ENCODE measurements around the gene IFI35. TPM values are rescaled to one million over a fixed set of nuclear protein-coding genes. Genes with fewer than 3 reads are reported as not detected.

IFI35 gene
- total and polyA plus RNA-seq, 9 of the 15 experiments (the other 6 are each of a cell fraction or from before 2014, with no cell fraction given), result 4.4 to 13.1 (median 10.2) TPM

DNA sequence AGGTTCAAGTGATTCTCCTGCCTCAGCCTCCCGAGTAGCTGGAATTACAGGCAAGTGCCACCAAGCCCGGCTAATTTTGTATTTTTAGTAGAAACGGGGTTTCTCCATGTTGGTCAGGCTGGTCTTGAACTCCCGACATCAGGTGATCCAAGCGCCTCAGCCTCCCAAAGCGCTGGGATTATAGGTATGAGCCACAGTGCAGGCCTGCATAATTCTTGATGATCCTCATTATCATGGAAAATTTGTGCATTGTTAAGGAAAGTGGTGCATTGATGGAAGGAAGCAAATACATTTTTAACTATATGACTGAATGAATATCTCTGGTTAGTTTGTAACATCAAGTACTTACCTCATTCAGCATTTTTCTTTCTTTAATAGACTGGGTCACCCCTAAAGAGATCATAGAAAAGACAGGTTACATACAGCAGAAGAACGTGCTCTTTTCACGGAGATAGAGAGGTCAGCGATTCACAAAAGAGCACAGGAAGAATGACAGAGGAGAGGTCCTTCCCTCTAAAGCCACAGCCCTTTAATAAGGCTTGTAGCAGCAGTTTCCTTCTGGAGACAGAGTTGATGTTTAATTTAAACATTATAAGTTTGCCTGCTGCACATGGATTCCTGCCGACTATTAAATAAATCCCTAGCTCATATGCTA is 56.5 kb downstream of the IFI35 start (continued):
- TF ChIP-seq, protein P1, sequence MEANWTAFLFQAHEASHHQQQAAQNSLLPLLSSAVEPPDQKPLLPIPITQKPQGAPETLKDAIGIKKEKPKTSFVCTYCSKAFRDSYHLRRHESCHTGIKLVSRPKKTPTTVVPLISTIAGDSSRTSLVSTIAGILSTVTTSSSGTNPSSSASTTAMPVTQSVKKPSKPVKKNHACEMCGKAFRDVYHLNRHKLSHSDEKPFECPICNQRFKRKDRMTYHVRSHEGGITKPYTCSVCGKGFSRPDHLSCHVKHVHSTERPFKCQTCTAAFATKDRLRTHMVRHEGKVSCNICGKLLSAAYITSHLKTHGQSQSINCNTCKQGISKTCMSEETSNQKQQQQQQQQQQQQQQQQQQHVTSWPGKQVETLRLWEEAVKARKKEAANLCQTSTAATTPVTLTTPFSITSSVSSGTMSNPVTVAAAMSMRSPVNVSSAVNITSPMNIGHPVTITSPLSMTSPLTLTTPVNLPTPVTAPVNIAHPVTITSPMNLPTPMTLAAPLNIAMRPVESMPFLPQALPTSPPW (CRISPR knock-in tag; IDR thresholded peaks at IDR 0.05), result no peak

Small RNA genes within 50 kb of the gene (small RNA-seq; reads per million reads assigned to genes)
- 0.55 reads per million, percentile 28 among the genes with 10 or more reads in this experiment for gene AARSD1

Other genes with a start within 250 kb of the IFI35 start
Only the 7 nearest of the 21 such genes appear.
- gene G6PC1, start 106.0 kb upstream of the IFI35 start, total RNA-seq (2014; rRNA removed), result not detected in 2 replicates
- gene G6PC1, start 106.0 kb upstream of the IFI35 start, total RNA-seq (2014; rRNA removed; fragmentation: Illumina TruSeq; extraction: Trizol), result not detected in 2 replicates
- not detected in 2 replicates for gene G6PC1, start 106.0 kb upstream of the IFI35 start, total RNA-seq (2015; rRNA removed; fragmentation: Illumina TruSeq; extraction: Trizol)
- gene G6PC1, start 106.0 kb upstream of the IFI35 start, total RNA-seq (2021), result not detected in 2 replicates
- not detected in 2 replicates for gene G6PC1, start 106.0 kb upstream of the IFI35 start, polyA plus RNA-seq (2011; rRNA removed)
- not detected in 2 replicates for gene G6PC1, start 106.0 kb upstream of the IFI35 start, polyA plus RNA-seq (2014; fragmentation: Illumina TruSeq; extraction: Trizol)
- gene G6PC1, start 106.0 kb upstream of the IFI35 start, polyA plus RNA-seq (2014; fragmentation: Nextera tagmentation; extraction: Ambion mirVana), result not detected
- not detected in 2 replicates for gene G6PC1, start 106.0 kb upstream of the IFI35 start, polyA plus RNA-seq (2014; rRNA removed)
- 65.3 and 68.6 TPM in 2 replicates for gene AARSD1, start 42.3 kb upstream of the IFI35 start, total RNA-seq (2014; rRNA removed)
- gene AARSD1, start 42.3 kb upstream of the IFI35 start, total RNA-seq (2014; rRNA removed; fragmentation: Illumina TruSeq; extraction: Trizol), result 57.8 and 61.9 TPM in 2 replicates
- gene AARSD1, start 42.3 kb upstream of the IFI35 start, total RNA-seq (2015; rRNA removed; fragmentation: Illumina TruSeq; extraction: Trizol), result 56.9 and 57.4 TPM in 2 replicates
- gene AARSD1, start 42.3 kb upstream of the IFI35 start, total RNA-seq (2021), result 56.8 and 60.7 TPM in 2 replicates
- gene AARSD1, start 42.3 kb upstream of the IFI35 start, polyA plus RNA-seq (2011; rRNA removed), result 58.1 and 98.5 TPM in 2 replicates
- gene AARSD1, start 42.3 kb upstream of the IFI35 start, polyA plus RNA-seq (2014; fragmentation: Illumina TruSeq; extraction: Trizol), result 67.8 and 75.1 TPM in 2 replicates
- 10 to 100 TPM; 51.7 to 91.5 TPM for gene AARSD1, start 42.3 kb upstream of the IFI35 start, polyA plus RNA-seq (2014; fragmentation: Nextera tagmentation; extraction: Ambion mirVana)
- gene AARSD1, start 42.3 kb upstream of the IFI35 start, polyA plus RNA-seq (2014; rRNA removed), result 96.2 and 97.9 TPM in 2 replicates
- gene PTGES3L, start 26.7 kb upstream of the IFI35 start, total RNA-seq (2014; rRNA removed), result 6.0 and 12.2 TPM in 2 replicates
- gene PTGES3L, start 26.7 kb upstream of the IFI35 start, total RNA-seq (2014; rRNA removed; fragmentation: Illumina TruSeq; extraction: Trizol), result 8.8 and 9.0 TPM in 2 replicates
- gene PTGES3L, start 26.7 kb upstream of the IFI35 start, total RNA-seq (2015; rRNA removed; fragmentation: Illumina TruSeq; extraction: Trizol), result 6.8 and 7.8 TPM in 2 replicates
- gene PTGES3L, start 26.7 kb upstream of the IFI35 start, total RNA-seq (2021), result 8.2 and 9.6 TPM in 2 replicates
- 5.5 and 7.7 TPM in 2 replicates for gene PTGES3L, start 26.7 kb upstream of the IFI35 start, polyA plus RNA-seq (2011; rRNA removed)
- gene PTGES3L, start 26.7 kb upstream of the IFI35 start, polyA plus RNA-seq (2014; fragmentation: Illumina TruSeq; extraction: Trizol), result 11.8 and 12.1 TPM in 2 replicates
- 10 to 100 TPM; 11.5 to 16.0 TPM for gene PTGES3L, start 26.7 kb upstream of the IFI35 start, polyA plus RNA-seq (2014; fragmentation: Nextera tagmentation; extraction: Ambion mirVana)
- 10.9 and 14.5 TPM in 2 replicates for gene PTGES3L, start 26.7 kb upstream of the IFI35 start, polyA plus RNA-seq (2014; rRNA removed)
- gene RUNDC1, start 26.2 kb upstream of the IFI35 start, total RNA-seq (2014; rRNA removed), result 9.4 and 12.0 TPM in 2 replicates
- gene RUNDC1, start 26.2 kb upstream of the IFI35 start, total RNA-seq (2014; rRNA removed; fragmentation: Illumina TruSeq; extraction: Trizol), result 6.3 and 6.6 TPM in 2 replicates
- 9.0 and 9.4 TPM in 2 replicates for gene RUNDC1, start 26.2 kb upstream of the IFI35 start, total RNA-seq (2015; rRNA removed; fragmentation: Illumina TruSeq; extraction: Trizol)
- gene RUNDC1, start 26.2 kb upstream of the IFI35 start, total RNA-seq (2021), result 11.1 and 12.5 TPM in 2 replicates
- 8.1 and 10.5 TPM in 2 replicates for gene RUNDC1, start 26.2 kb upstream of the IFI35 start, polyA plus RNA-seq (2011; rRNA removed)
- 10.5 and 12.6 TPM in 2 replicates for gene RUNDC1, start 26.2 kb upstream of the IFI35 start, polyA plus RNA-seq (2014; fragmentation: Illumina TruSeq; extraction: Trizol)
- 1 to 10 TPM; 3.4 to 3.6 TPM for gene RUNDC1, start 26.2 kb upstream of the IFI35 start, polyA plus RNA-seq (2014; fragmentation: Nextera tagmentation; extraction: Ambion mirVana)
- gene RUNDC1, start 26.2 kb upstream of the IFI35 start, polyA plus RNA-seq (2014; rRNA removed), result 8.3 and 8.8 TPM in 2 replicates
- 2,067 and 2,551 TPM in 2 replicates for gene RPL27, start 8.4 kb upstream of the IFI35 start, total RNA-seq (2014; rRNA removed)
- gene RPL27, start 8.4 kb upstream of the IFI35 start, total RNA-seq (2014; rRNA removed; fragmentation: Illumina TruSeq; extraction: Trizol), result 2,142 and 2,848 TPM in 2 replicates
- 2,702 and 3,023 TPM in 2 replicates for gene RPL27, start 8.4 kb upstream of the IFI35 start, total RNA-seq (2015; rRNA removed; fragmentation: Illumina TruSeq; extraction: Trizol)
- 1,539 and 1,728 TPM in 2 replicates for gene RPL27, start 8.4 kb upstream of the IFI35 start, total RNA-seq (2021)
- gene RPL27, start 8.4 kb upstream of the IFI35 start, polyA plus RNA-seq (2011; rRNA removed), result 5,002 and 6,155 TPM in 2 replicates
- gene RPL27, start 8.4 kb upstream of the IFI35 start, polyA plus RNA-seq (2014; fragmentation: Illumina TruSeq; extraction: Trizol), result 4,115 and 4,591 TPM in 2 replicates
- gene RPL27, start 8.4 kb upstream of the IFI35 start, polyA plus RNA-seq (2014; fragmentation: Nextera tagmentation; extraction: Ambion mirVana), result 1,000 to 10,000 TPM; 3,710 to 4,120 TPM
- gene RPL27, start 8.4 kb upstream of the IFI35 start, polyA plus RNA-seq (2014; rRNA removed), result 3,174 and 4,926 TPM in 2 replicates
- gene VAT1, start 15.6 kb downstream of the IFI35 start, total RNA-seq (2014; rRNA removed), result 72.5 and 96.7 TPM in 2 replicates
- gene VAT1, start 15.6 kb downstream of the IFI35 start, total RNA-seq (2014; rRNA removed; fragmentation: Illumina TruSeq; extraction: Trizol), result 58.6 and 60.6 TPM in 2 replicates
- 94.7 and 97.8 TPM in 2 replicates for gene VAT1, start 15.6 kb downstream of the IFI35 start, total RNA-seq (2015; rRNA removed; fragmentation: Illumina TruSeq; extraction: Trizol)
- 141 and 153 TPM in 2 replicates for gene VAT1, start 15.6 kb downstream of the IFI35 start, total RNA-seq (2021)
- gene VAT1, start 15.6 kb downstream of the IFI35 start, polyA plus RNA-seq (2011; rRNA removed), result 46.3 and 61.6 TPM in 2 replicates
- 108 and 109 TPM in 2 replicates for gene VAT1, start 15.6 kb downstream of the IFI35 start, polyA plus RNA-seq (2014; fragmentation: Illumina TruSeq; extraction: Trizol)
- 10 to 100 TPM; 29.4 to 46.0 TPM for gene VAT1, start 15.6 kb downstream of the IFI35 start, polyA plus RNA-seq (2014; fragmentation: Nextera tagmentation; extraction: Ambion mirVana)
- gene VAT1, start 15.6 kb downstream of the IFI35 start, polyA plus RNA-seq (2014; rRNA removed), result 62.2 and 66.7 TPM in 2 replicates
- 0.68 and 1.3 TPM in 2 replicates for gene RND2, start 18.4 kb downstream of the IFI35 start, total RNA-seq (2014; rRNA removed)
- gene RND2, start 18.4 kb downstream of the IFI35 start, total RNA-seq (2014; rRNA removed; fragmentation: Illumina TruSeq; extraction: Trizol), result 0.98 and 0.99 TPM in 2 replicates
- gene RND2, start 18.4 kb downstream of the IFI35 start, total RNA-seq (2015; rRNA removed; fragmentation: Illumina TruSeq; extraction: Trizol), result 1.4 TPM in 2 replicates
- gene RND2, start 18.4 kb downstream of the IFI35 start, total RNA-seq (2021), result 1.8 TPM in 2 replicates
- gene RND2, start 18.4 kb downstream of the IFI35 start, polyA plus RNA-seq (2011; rRNA removed), result 1.4 and 1.9 TPM in 2 replicates
- 1.3 TPM in 2 replicates for gene RND2, start 18.4 kb downstream of the IFI35 start, polyA plus RNA-seq (2014; fragmentation: Illumina TruSeq; extraction: Trizol)
- gene RND2, start 18.4 kb downstream of the IFI35 start, polyA plus RNA-seq (2014; fragmentation: Nextera tagmentation; extraction: Ambion mirVana), result under 1 TPM; 0.15 to 0.39 TPM
- 0.77 and 1.8 TPM in 2 replicates for gene RND2, start 18.4 kb downstream of the IFI35 start, polyA plus RNA-seq (2014; rRNA removed)